Peyer's patch (tissue), 4 donors: Measurements from ENCODE around the gene TMEM239. TPM values are rescaled to one million over a fixed set of nuclear protein-coding genes. Genes with fewer than 3 reads are reported as not detected.

ENCODE experiments used
- DNase-seq, 3 donors: peaks; one replicate each; pipeline ENCODE4 v3.0.0-alpha.2; 2017 to 2019
- H3K27ac ChIP-seq, 4 donors: fragments of 200-600 bp; sonication (generic); one replicate each; pipeline ENCODE4 v1.5.1; 2016 to 2019
- H3K27me3 ChIP-seq, 2 donors: fragments of 200-600 bp; sonication (generic); one replicate each; pipeline ENCODE4 v1.5.1; 2019
- H3K36me3 ChIP-seq, 3 donors: fragments of 200-600 bp; sonication (generic); one replicate each; pipeline ENCODE4 v1.5.1; 2016 to 2019
- H3K4me1 ChIP-seq, 4 donors: fragments of 200-600 bp; sonication (generic); one replicate each; pipeline ENCODE4 v1.5.1; 2016 to 2019
- H3K4me3 ChIP-seq, 4 donors: fragments of 200-600 bp; sonication (generic); 1 replicate in 3 of 4; 2 replicates in 1 of 4; pipeline ENCODE4 v1.5.1; 2016 to 2019; ENCODE audit warnings: mild to moderate bottlenecking in 1 of 4
- H3K9me3 ChIP-seq, 4 donors: fragments of 200-600 bp; sonication (generic); one replicate each; pipeline ENCODE4 v1.5.1; 2016 to 2019; ENCODE audit warnings: mild to moderate bottlenecking in 1 of 4
- POLR2A ChIP-seq, 2 donors: fragments of 450-650 bp; IDR thresholded peaks; one replicate each; pipeline ENCODE4 v1.5.1; 2017; ENCODE audit warnings: antibody characterized with exemption in 2 of 2, mild to moderate bottlenecking in 2 of 2, moderate library complexity in 2 of 2
- total RNA-seq, 4 donors: library from RNA; depleted of rRNA; stranded (reverse); fragments of >200 nt; gene quantifications; one replicate each; pipeline ENCODE4 v1.1.0, GENCODE V29; 2016
- TF ChIP-seq, protein P1 (sequence below), 6 experiments: fragments of 450-650 bp in 4 of 6; fragments of 200-600 bp in 2 of 6; sonication (generic) in 1 of 6; IDR thresholded peaks; one replicate each; pipeline ENCODE4 v1.5.1; 2017 to 2019; ENCODE audit warnings: antibody characterized with exemption in 6 of 6, mild to moderate bottlenecking in 3 of 6, moderate library complexity in 1 of 6

Gene TMEM239
- total RNA-seq, 4 donors from 2014 or later, result not detected

DNA sequence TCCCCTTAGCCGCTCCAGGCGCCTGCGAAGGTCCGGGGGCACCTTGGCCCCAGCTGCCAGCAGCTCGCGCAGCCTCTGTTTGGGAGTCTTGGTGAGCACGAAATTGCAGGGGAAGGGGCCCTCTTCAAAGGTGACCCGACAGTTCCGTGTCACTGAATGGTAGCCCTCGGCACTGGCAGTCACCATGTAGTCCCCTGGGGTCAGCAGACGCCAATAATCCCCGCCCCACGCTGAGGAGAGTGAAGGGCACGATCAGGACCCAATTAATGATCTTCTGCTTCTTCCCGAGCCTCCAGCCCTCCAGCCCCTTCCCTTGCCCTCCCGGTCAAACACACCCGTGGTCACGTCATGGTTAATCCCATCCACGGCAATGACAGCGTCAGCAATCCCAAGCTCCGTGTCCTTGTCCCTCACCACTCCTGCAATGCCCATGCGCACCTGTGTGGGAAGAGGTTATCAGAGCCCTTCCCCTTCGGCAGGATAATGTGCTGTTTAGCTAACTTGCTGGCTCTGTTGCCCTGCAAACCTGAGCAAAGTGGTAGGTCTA, 21.9 kb upstream of the TMEM239 start:
- no peaks in the 10 kb centered on the region for H3K9me3 ChIP-seq
- H3K27ac ChIP-seq, result no peak overlapping the region
- H3K4me1 ChIP-seq, result no peaks in the 10 kb centered on the region
- no peaks in the 10 kb centered on the region for H3K36me3 ChIP-seq
- DNase-seq, result no peak
- H3K27me3 ChIP-seq, result no peaks in the 10 kb centered on the region
- TF ChIP-seq POLR2A (IDR thresholded peaks at IDR 0.05), result no peak
- no peak overlapping the region for H3K4me3 ChIP-seq

- no peak overlapping the region for H3K27ac ChIP-seq
- no peaks in the 10 kb centered on the region for H3K36me3 ChIP-seq
- TF ChIP-seq, protein P1, sequence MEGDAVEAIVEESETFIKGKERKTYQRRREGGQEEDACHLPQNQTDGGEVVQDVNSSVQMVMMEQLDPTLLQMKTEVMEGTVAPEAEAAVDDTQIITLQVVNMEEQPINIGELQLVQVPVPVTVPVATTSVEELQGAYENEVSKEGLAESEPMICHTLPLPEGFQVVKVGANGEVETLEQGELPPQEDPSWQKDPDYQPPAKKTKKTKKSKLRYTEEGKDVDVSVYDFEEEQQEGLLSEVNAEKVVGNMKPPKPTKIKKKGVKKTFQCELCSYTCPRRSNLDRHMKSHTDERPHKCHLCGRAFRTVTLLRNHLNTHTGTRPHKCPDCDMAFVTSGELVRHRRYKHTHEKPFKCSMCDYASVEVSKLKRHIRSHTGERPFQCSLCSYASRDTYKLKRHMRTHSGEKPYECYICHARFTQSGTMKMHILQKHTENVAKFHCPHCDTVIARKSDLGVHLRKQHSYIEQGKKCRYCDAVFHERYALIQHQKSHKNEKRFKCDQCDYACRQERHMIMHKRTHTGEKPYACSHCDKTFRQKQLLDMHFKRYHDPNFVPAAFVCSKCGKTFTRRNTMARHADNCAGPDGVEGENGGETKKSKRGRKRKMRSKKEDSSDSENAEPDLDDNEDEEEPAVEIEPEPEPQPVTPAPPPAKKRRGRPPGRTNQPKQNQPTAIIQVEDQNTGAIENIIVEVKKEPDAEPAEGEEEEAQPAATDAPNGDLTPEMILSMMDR (IDR thresholded peaks at IDR 0.05), result no peak
- H3K4me3 ChIP-seq, result no peak overlapping the region
- peaks cover 0 to 4% (median 0%) of the 10 kb centered on the region in 4 donors for H3K4me1 ChIP-seq
- no peaks in the 10 kb centered on the region for H3K9me3 ChIP-seq
- no peak for DNase-seq
- peaks cover 0 to 4% of the 10 kb centered on the region in 2 donors for H3K27me3 ChIP-seq
Observed at GRCh38 chr20:2794866-2795447, 21.2 kb upstream of the TMEM239 start.

DNA sequence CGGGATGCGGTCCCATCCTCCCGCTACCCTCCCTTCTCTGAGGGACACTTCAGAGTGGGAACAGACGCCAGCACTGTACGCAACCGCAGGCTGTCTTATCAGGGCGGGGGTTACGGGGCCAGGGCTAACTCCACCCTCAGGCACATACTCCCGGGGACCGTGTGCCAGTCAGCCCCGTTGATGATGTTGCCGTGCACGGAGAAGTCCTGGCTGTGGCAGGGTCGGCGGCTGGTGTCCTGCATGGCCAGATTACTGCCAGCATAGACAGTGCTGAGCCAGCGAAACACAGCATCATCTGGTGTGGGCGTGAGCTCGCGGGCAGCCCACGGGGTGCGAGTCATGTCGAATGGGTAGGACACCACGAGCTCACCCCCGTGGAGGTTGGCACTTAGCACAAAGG, 20.7 kb upstream of the TMEM239 start:
- TF ChIP-seq, protein P1 (IDR thresholded peaks at IDR 0.05), result no peak
- no peak for TF ChIP-seq POLR2A (IDR thresholded peaks at IDR 0.05)
- H3K4me1 ChIP-seq, result peaks cover 0 to 9% (median 1%) of the 10 kb centered on the region in 4 donors
- no peak overlapping the region for H3K27ac ChIP-seq
- peaks cover 0 to 9% of the 10 kb centered on the region in 2 donors for H3K27me3 ChIP-seq
- H3K9me3 ChIP-seq, result no peaks in the 10 kb centered on the region
- no peak for DNase-seq
- H3K4me3 ChIP-seq, result no peak overlapping the region
- H3K36me3 ChIP-seq, result no peaks in the 10 kb centered on the region

DNA sequence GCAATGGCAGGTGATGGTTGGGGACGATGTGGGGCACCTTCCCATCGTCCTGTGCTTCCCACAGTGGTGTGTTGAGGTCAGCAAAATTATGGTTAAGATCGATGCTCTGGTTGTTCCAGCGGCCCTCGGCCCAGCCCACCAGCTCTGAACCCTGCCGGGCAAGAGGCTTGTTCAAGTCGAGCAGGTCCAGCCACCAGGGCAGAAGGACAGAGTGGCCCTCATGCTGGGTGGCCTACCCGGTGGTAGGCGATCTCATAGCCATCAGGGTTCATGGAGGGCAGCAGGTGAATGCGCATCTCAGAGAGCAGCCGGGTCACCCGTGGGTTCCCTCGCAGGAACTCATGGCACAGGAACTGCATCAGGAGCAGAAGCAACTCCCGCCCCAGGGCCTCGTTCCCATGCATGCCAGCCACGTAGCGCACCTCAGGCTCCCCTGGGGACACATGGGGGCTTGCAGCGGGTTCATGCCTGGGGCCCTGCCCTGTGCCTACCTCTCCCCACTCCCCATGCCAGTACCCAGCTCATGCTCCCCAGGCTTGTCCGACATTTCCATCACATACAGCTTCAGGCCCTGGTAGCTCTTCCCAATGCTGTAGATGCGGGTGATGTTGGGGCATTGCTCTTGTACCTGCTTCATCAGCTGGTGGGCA, 20.0 kb upstream of the TMEM239 start:
- DNase-seq, result no peak
- no peak overlapping the region for H3K4me3 ChIP-seq
- no peaks in the 10 kb centered on the region for H3K36me3 ChIP-seq
- H3K4me1 ChIP-seq, result peaks cover 0 to 16% (median 2%) of the 10 kb centered on the region in 4 donors
- H3K27me3 ChIP-seq, result peaks cover 0 to 13% of the 10 kb centered on the region in 2 donors
- H3K9me3 ChIP-seq, result no peaks in the 10 kb centered on the region
- TF ChIP-seq POLR2A (IDR thresholded peaks at IDR 0.05), result no peak
- TF ChIP-seq, protein P1 (IDR thresholded peaks at IDR 0.05), result no peak
- H3K27ac ChIP-seq, result no peak overlapping the region

DNA sequence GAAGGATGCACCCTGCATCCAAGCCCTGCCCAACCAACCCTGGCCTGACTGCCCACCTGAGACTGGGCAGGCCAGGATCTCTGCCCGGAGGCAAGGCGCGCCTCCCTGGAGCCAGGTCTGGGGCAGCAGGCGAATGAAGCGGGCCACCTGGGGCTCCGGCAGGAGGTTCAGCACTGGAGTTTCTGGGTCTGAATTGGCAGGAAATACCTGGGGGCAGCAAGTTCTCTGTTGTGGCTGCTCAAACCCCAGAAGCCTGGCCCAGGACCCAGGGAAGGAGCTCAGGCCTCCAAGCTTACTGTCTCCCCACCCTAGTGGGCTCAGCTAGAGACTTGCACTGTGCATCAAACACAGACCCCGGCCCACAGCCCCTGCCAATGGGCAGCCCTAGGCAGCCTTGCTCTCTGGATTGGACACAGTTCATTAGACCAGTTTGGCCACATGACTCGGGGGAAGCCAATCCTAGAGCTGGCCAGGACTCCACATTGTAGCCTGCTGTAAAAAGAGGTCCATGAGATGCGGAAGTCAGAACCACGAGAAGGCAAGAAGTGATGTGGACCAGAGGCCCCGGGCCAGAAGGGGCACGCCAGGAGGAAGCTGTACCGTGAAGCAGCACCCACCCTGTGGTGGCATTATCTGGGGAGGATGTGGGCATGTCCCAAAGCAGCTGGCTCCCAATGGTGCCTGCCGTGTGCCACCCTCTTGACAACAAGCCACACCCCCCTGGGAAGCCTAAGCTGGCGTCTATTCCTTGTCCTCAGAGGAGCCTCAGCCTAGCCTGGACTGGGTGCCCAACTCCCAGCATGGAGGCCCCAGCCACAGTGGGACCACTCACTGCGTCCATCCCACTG, 18.8 kb upstream of the TMEM239 start:
- peaks cover 0 to 17% (median 2%) of the 10 kb centered on the region in 4 donors for H3K4me1 ChIP-seq
- H3K36me3 ChIP-seq, result no peaks in the 10 kb centered on the region
- no peaks in the 10 kb centered on the region for H3K9me3 ChIP-seq
- no peak for DNase-seq
- H3K27me3 ChIP-seq, result peaks cover 0 to 17% of the 10 kb centered on the region in 2 donors
- no peak overlapping the region for H3K27ac ChIP-seq
- no peak overlapping the region for H3K4me3 ChIP-seq
- no peak for TF ChIP-seq POLR2A (IDR thresholded peaks at IDR 0.05)
- TF ChIP-seq, protein P1 (IDR thresholded peaks at IDR 0.05), result no peak
